H1 (cell line): ENCODE measurements around the gene MBTPS1. TPM values are rescaled to one million over a fixed set of nuclear protein-coding genes. Genes with fewer than 3 reads are reported as not detected.

Experiments used
- HDAC2 ChIP-seq, 2 experiments: fragments of 300-600 bp in 1 of 2; sonication (generic) in 1 of 2; IDR thresholded peaks; 2 replicates each; pipeline ENCODE4 v1.6.1; 2011 to 2012; ENCODE audit warnings: low read depth in 2 of 2, low read length in 2 of 2, mild to moderate bottlenecking in 2 of 2, moderate library complexity in 2 of 2, borderline replicate concordance in 1 of 2, inconsistent platforms in 1 of 2
- polyA plus RNA-seq, 7 experiments: library from polyadenylated mRNA; depleted of rRNA in 3 of 7; stranded (reverse) in 5 of 7; unstranded in 2 of 7; fragments of >200 nt in 5 of 7; fragments of 200-250 nt in 2 of 7; gene quantifications; 1 replicate in 5 of 7; 2 replicates in 1 of 7; 4 replicates in 1 of 7; pipeline versions ENCODE4 v1.2.1 to v1.2.3, GENCODE V29; 2011 to 2013; ENCODE audit warnings: missing spikeins in 2 of 7, mixed read lengths in 2 of 7
- total RNA-seq: library from RNA; stranded (reverse); fragmentation: NEBNext Ultra II Directional; extraction: Animal tissue kit (Norgen Biotek cat#: 25700); gene quantifications from 2 replicates; pipeline ENCODE4 v1.2.1, GENCODE V29; 2021

Gene MBTPS1
- total and polyA plus RNA-seq, 2 of the 8 experiments (the other 6 are each of a cell fraction or from before 2014, with no cell fraction given) = 30.6 to 53.3 TPM

DNA sequence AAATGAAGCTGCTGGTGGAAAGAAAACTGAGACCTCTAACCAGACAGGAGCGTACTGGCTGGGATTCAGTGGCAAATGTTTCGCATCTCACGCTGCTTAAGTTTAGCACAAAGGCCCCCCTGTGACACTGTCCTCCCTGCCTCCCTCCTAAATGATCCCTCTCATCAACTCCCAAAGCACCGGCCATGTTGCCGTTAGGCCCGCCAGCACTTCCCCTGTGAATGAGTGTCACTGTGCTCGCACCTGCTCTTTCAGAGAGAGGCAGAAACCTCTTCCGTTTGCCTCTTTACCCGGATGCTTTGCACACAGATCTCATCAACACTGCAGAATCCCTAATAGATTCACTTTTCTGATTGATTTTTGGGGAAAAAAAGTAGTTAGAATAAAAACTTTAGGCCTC, 26.5 kb downstream of the MBTPS1 start (continued):
- TF ChIP-seq HDAC2 (IDR thresholded peaks at IDR 0.05; ENCODE audit: borderline replicate concordance in 1 of 2, low read depth in 2 of 2, low read length in 2 of 2) = no peak
